B cell (primary cell): ENCODE data around the gene RAD21L1. TPM values are rescaled to one million over a fixed set of nuclear protein-coding genes. Genes with fewer than 3 reads are reported as not detected.

ENCODE experiments used
- ATAC-seq: fragments of 200-7000 bp; cut with Tn5 transposase; one replicate; pipeline ENCODE4 v1.10.0; 2021; ENCODE audit warnings: low read depth, mild to moderate bottlenecking, moderate number of reproducible peaks, moderate library complexity
- CTCF ChIA-PET: fragments of 350-600 bp; sonication (Branson Sonifier 250); formaldehyde crosslinking; loops from one replicate; lab custom pipeline; 2021; ENCODE audit warnings: antibody characterized with exemption, inconsistent platforms; lab: Charles Lee
- POLR2A ChIA-PET: fragments of 350-600 bp; sonication (Branson Sonifier 250); formaldehyde crosslinking; loops from one replicate; lab custom pipeline; 2021; ENCODE audit warnings: antibody characterized with exemption; lab: Charles Lee
- DNase-seq: peaks from one replicate; pipeline ENCODE4 v3.0.0; 2013
- H2AFZ ChIP-seq: 2 replicates; pipeline ENCODE4 v1.6.1; 2012; ENCODE audit warnings: mild to moderate bottlenecking, low read depth, low read length; ENCODE audit not compliant: insufficient read depth, poor library complexity, severe bottlenecking
- H3K27ac ChIP-seq, 2 donors: 1 replicate in 1 of 2; 2 replicates in 1 of 2; pipeline ENCODE4 v1.5.1; 2012 to 2013; ENCODE audit warnings: low read length in 2 of 2, mild to moderate bottlenecking in 2 of 2, moderate library complexity in 1 of 2
- H3K27me3 ChIP-seq, 4 experiments: fragments of 200-600 bp in 1 of 4; sonication (generic) in 1 of 4; replicated peaks in 1 of 4; 1 replicate in 2 of 4; 2 replicates in 2 of 4; pipeline versions ENCODE4 v1.6.1 to v1.7.0; 2013 to 2016; ENCODE audit warnings: low read length in 3 of 4, mild to moderate bottlenecking in 2 of 4, mixed read lengths in 1 of 4, moderate library complexity in 1 of 4; ENCODE audit not compliant: insufficient read depth in 4 of 4, control insufficient read depth in 3 of 4; ENCODE audit errors: control extremely low read depth in 1 of 4
- H3K36me3 ChIP-seq, 2 experiments: replicated peaks in 1 of 2; 1 replicate in 1 of 2; 2 replicates in 1 of 2; pipeline versions ENCODE4 v1.6.1 to v1.7.1; 2013; ENCODE audit warnings: low read length in 1 of 2; ENCODE audit not compliant: insufficient read depth in 2 of 2, control insufficient read depth in 1 of 2; ENCODE audit errors: control extremely low read depth in 1 of 2, extremely low read depth in 1 of 2
- H3K4me1 ChIP-seq, 2 donors: fragments of 200-600 bp in 1 of 2; sonication (generic) in 1 of 2; 1 replicate in 1 of 2; 2 replicates in 1 of 2; pipeline versions ENCODE4 v1.5.1 to v1.6.1; 2013 to 2017; ENCODE audit warnings: low read length in 2 of 2; ENCODE audit not compliant: control insufficient read depth in 2 of 2, insufficient read depth in 2 of 2
- H3K4me2 ChIP-seq: replicated peaks from 2 replicates; pipeline ENCODE3; 2012; ENCODE audit warnings: mild to moderate bottlenecking, low read depth, low read length; ENCODE audit not compliant: poor library complexity, severe bottlenecking
- H3K4me3 ChIP-seq, 5 experiments: fragments of 200-600 bp in 1 of 5; sonication (generic) in 1 of 5; 1 replicate in 3 of 5; 2 replicates in 2 of 5; pipeline versions ENCODE4 v1.5.1 to v1.7.0; 2011 to 2016; ENCODE audit warnings: low read length in 4 of 5, mild to moderate bottlenecking in 4 of 5, low read depth in 2 of 5, control low read depth in 1 of 5, moderate library complexity in 1 of 5; ENCODE audit not compliant: insufficient read depth in 1 of 5; ENCODE audit errors: control extremely low read depth in 1 of 5, extremely low read depth in 1 of 5
- H3K79me2 ChIP-seq: fragments of 200-600 bp; sonication (generic); one replicate; pipeline ENCODE4 v1.6.0; 2016; ENCODE audit warnings: low read length; ENCODE audit not compliant: control insufficient read depth, insufficient read depth
- H3K9ac ChIP-seq: fragments of 200-600 bp; sonication (generic); 2 replicates; pipeline ENCODE4 v1.6.1; 2017; ENCODE audit warnings: mild to moderate bottlenecking, low read length, moderate library complexity
- H3K9me3 ChIP-seq, 3 donors: one replicate each; pipeline versions ENCODE4 v1.6.1 to v1.7.1; 2013; ENCODE audit warnings: low read length in 2 of 3; ENCODE audit not compliant: control insufficient read depth in 2 of 3, insufficient read depth in 1 of 3; ENCODE audit errors: control extremely low read depth in 1 of 3
- H4K20me1 ChIP-seq: 2 replicates; pipeline ENCODE4 v1.6.0; 2012; ENCODE audit warnings: mild to moderate bottlenecking, low read length; ENCODE audit not compliant: insufficient read depth, control insufficient read depth, poor library complexity, severe bottlenecking
- H3K27ac Mint-ChIP-seq: one replicate; pipeline ENCODE4 v1.8.0; 2021; ENCODE audit warnings: mixed read lengths
- H3K27me3 Mint-ChIP-seq: one replicate; pipeline ENCODE4 v1.8.0; 2021; ENCODE audit warnings: mixed read lengths
- H3K4me1 Mint-ChIP-seq: one replicate; pipeline ENCODE4 v1.8.0; 2021; ENCODE audit warnings: mixed read lengths
- H3K4me3 Mint-ChIP-seq: one replicate; pipeline ENCODE4 v1.8.0; 2021; ENCODE audit warnings: mixed read lengths
- H3K9me3 Mint-ChIP-seq: one replicate; pipeline ENCODE4 v1.8.0; 2022; ENCODE audit warnings: mixed read lengths; ENCODE audit not compliant: insufficient read depth
- EZH2 ChIP-seq: IDR thresholded peaks from 2 replicates; pipeline ENCODE4 v1.6.1; 2012; ENCODE audit warnings: borderline replicate concordance, low read depth, mild to moderate bottlenecking, moderate library complexity, low read length; ENCODE audit not compliant: insufficient read depth, poor library complexity, severe bottlenecking
- WGBS: methylation state at CpG from one replicate; pipeline ENCODE4 v1.1.5; 2013; ENCODE audit warnings: missing lambda C conversion rate; ENCODE audit not compliant: insufficient coverage; 5-methylcytosine and 5-hydroxymethylcytosine counted together
- intact Hi-C: fragments of 100-400 bp; cut with micrococcal nuclease; formaldehyde crosslinking; loops from one replicate; pipeline ENCODE4 v1.10.0; 2022
- polyA plus RNA-seq: library from polyadenylated mRNA; depleted of rRNA; stranded (reverse); fragments of >200 nt; gene quantifications from 2 replicates; pipeline ENCODE4 v1.2.3, GENCODE V29; 2012
- total RNA-seq, 2 donors: library from RNA; stranded (reverse); fragments of 120-200 nt in 1 of 2; gene quantifications; 1 replicate in 1 of 2; 2 replicates in 1 of 2; pipeline versions ENCODE4 v1.2.3 to v1.2.4, GENCODE V29; 2013 to 2022
- TF ChIP-seq, protein P1 (sequence below): fragments of 200-600 bp; IDR thresholded peaks from one replicate; pipeline ENCODE4 v1.8.0; 2022; ENCODE audit warnings: antibody characterized with exemption, mild to moderate bottlenecking

RAD21L1 gene
- total and polyA plus RNA-seq, 2 donors (not counting 1 experiment from before 2014, with no cell fraction given): not detected

DNA sequence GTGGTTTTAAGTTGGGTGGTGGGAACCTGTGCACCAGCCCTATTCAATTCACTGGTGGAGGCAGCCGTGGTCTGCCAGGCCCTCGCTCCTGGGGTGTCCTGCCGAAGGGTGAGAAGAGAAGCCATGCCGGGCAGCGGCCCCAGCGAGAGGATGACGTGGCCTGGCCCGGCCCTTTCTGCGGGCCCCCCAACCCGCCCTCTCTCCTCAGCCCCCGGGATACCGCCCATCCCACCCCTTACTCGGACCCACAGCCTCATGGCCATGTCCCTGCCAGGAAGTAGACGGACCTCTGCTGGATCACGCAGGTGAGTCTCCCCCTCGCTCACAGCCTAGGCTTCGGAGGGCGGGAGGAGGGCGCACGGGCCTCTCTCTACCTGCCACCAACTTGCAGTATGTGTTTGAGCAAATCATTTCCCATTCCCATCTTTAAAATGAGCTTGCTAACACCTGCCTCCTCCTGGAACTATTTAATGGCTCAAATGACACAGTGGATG lies 70.3 kb downstream of the RAD21L1 start:
- H2AFZ ChIP-seq: no peak overlapping the region
- H3K36me3 ChIP-seq: no peaks in the 10 kb centered on the region
- Mint-ChIP-seq H3K4me3 (no peak overlapping the region), H3K9me3 (no peaks in the 10 kb centered on the region), H3K27me3 (no peaks in the 10 kb centered on the region), H3K27ac (no peak overlapping the region), H3K4me1 (no peaks in the 10 kb centered on the region)
- H3K27ac ChIP-seq: no peak overlapping the region
- no peak overlapping the region for H3K4me2 ChIP-seq
- no peaks in the 10 kb centered on the region for H4K20me1 ChIP-seq
- TF ChIP-seq EZH2: no peak
- TF ChIP-seq, protein P1, sequence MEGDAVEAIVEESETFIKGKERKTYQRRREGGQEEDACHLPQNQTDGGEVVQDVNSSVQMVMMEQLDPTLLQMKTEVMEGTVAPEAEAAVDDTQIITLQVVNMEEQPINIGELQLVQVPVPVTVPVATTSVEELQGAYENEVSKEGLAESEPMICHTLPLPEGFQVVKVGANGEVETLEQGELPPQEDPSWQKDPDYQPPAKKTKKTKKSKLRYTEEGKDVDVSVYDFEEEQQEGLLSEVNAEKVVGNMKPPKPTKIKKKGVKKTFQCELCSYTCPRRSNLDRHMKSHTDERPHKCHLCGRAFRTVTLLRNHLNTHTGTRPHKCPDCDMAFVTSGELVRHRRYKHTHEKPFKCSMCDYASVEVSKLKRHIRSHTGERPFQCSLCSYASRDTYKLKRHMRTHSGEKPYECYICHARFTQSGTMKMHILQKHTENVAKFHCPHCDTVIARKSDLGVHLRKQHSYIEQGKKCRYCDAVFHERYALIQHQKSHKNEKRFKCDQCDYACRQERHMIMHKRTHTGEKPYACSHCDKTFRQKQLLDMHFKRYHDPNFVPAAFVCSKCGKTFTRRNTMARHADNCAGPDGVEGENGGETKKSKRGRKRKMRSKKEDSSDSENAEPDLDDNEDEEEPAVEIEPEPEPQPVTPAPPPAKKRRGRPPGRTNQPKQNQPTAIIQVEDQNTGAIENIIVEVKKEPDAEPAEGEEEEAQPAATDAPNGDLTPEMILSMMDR: no peak
- no peak for ATAC-seq
- H3K9ac ChIP-seq: no peak overlapping the region
- no peak overlapping the region for H3K4me3 ChIP-seq
- no peak for DNase-seq
- WGBS: 96% methylated on average over 14 of the region's 20 CpGs
- H3K79me2 ChIP-seq: no peaks in the 10 kb centered on the region
- intact Hi-C loops: no loop called here
- H3K9me3 ChIP-seq: no peaks in the 10 kb centered on the region
- H3K4me1 ChIP-seq: no peaks in the 10 kb centered on the region
- H3K27me3 ChIP-seq: no peaks in the 10 kb centered on the region
- CTCF ChIA-PET: no interaction called here
- POLR2A ChIA-PET: interaction anchor here (0.8 kb wide), 1 partner anchor 31 kb away, joined by 4 read pairs; no protein-coding TSS in a partner anchor

DNA sequence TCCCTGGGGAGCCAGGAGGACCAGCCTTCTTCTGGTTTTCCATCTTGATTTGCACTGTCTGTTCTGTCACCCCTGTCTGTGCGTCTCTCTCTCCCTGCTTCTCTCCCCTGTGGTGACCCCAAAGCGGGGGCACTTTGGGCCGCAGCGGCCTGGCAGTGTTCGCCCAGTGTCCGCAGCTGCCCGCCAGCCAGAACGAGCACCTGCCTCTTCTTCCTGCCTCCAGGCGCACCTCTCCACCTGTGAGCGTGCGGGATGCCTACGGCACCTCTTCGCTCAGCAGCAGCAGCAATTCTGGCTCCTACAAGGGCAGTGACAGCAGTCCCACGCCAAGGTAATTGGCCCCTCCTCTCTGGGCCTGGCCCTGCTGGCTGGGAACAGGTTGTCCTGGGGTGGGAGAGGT lies 71.1 kb downstream of the RAD21L1 start:
- Histone ChIP-seq H3K4me3 (no peak overlapping the region), H3K27me3 (no peaks in the 10 kb centered on the region), H3K9ac (no peak overlapping the region), H3K4me1 (no peaks in the 10 kb centered on the region), H2AFZ (no peak overlapping the region), H3K79me2 (no peaks in the 10 kb centered on the region), H3K4me2 (no peak overlapping the region), H3K27ac (no peak overlapping the region), H3K9me3 (no peaks in the 10 kb centered on the region), H3K36me3 (no peaks in the 10 kb centered on the region), H4K20me1 (no peaks in the 10 kb centered on the region)
- H3K9me3 Mint-ChIP-seq: no peaks in the 10 kb centered on the region
- no peak overlapping the region for H3K4me3 Mint-ChIP-seq
- ATAC-seq (no peak), DNase-seq (no peak)
- intact Hi-C loops: no loop called here
- no peaks in the 10 kb centered on the region for H3K27me3 Mint-ChIP-seq
- no peak overlapping the region for H3K27ac Mint-ChIP-seq
- ChIA-PET CTCF (interaction anchor here (2.5 kb wide), 1 partner anchor 15 kb away, joined by 12 read pairs; no protein-coding TSS in a partner anchor), POLR2A (interaction anchor here (0.8 kb wide), 1 partner anchor 31 kb away, joined by 4 read pairs; no protein-coding TSS in a partner anchor)
- TF ChIP-seq, protein P1: no peak
- TF ChIP-seq EZH2: no peak
- 93% methylated on average over 14 of the region's 14 CpGs for WGBS
- H3K4me1 Mint-ChIP-seq: no peaks in the 10 kb centered on the region
